ENCODE results near the gene CDH13. TPM values are rescaled to one million over a fixed set of nuclear protein-coding genes. Genes with fewer than 3 reads are reported as not detected.

The CDH13 gene
- total RNA-seq, 4 donors from 2014 or later = 3.1 to 13.5 (median 8.9) TPM

DNA sequence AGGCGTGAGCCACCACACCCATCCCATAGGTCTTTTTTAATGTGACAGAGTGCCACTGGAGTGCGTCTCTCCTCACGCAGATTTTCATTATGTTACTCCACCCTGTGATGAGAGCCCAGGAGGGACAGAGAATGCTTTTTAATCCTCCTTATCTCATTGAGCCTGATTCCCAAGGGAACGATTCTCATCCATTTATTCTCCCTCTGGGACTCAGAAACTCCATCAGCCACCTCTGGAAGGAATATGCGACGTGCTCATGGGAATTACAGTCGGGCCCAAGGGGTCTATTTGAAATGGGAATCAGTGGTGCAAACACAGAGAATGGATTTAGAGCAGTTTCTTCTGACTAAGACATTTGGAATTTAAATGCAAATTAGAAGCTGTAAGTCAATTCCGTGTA is 1025.1 kb downstream of the CDH13 start:
- intact Hi-C loops (cut with DNase I) = no loop called here
- no peak for DNase-seq (ENCODE audit: extremely low spot score)
- Histone ChIP-seq H3K27ac (replicated peaks in 1 of 4) (no peak overlapping the region), H3K4me3 (no peak overlapping the region), H3K9me3 (no peaks in the 10 kb centered on the region), H3K27me3 (no peaks in the 10 kb centered on the region), H3K36me3 (no peaks in the 10 kb centered on the region), H3K4me1 (no peaks in the 10 kb centered on the region)
- no peak for TF ChIP-seq POLR2A (IDR thresholded peaks at IDR 0.05; ENCODE audit: low read depth)
- TF ChIP-seq EP300 (IDR thresholded peaks at IDR 0.05) = no peak
- TF ChIP-seq, protein P1, sequence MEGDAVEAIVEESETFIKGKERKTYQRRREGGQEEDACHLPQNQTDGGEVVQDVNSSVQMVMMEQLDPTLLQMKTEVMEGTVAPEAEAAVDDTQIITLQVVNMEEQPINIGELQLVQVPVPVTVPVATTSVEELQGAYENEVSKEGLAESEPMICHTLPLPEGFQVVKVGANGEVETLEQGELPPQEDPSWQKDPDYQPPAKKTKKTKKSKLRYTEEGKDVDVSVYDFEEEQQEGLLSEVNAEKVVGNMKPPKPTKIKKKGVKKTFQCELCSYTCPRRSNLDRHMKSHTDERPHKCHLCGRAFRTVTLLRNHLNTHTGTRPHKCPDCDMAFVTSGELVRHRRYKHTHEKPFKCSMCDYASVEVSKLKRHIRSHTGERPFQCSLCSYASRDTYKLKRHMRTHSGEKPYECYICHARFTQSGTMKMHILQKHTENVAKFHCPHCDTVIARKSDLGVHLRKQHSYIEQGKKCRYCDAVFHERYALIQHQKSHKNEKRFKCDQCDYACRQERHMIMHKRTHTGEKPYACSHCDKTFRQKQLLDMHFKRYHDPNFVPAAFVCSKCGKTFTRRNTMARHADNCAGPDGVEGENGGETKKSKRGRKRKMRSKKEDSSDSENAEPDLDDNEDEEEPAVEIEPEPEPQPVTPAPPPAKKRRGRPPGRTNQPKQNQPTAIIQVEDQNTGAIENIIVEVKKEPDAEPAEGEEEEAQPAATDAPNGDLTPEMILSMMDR (IDR thresholded peaks at IDR 0.05) = no peak
- TF ChIP-seq POLR2AphosphoS5 (IDR thresholded peaks at IDR 0.05) = no peak
- WGBS = 83% methylated on average over 8 of the region's 8 CpGs

DNA sequence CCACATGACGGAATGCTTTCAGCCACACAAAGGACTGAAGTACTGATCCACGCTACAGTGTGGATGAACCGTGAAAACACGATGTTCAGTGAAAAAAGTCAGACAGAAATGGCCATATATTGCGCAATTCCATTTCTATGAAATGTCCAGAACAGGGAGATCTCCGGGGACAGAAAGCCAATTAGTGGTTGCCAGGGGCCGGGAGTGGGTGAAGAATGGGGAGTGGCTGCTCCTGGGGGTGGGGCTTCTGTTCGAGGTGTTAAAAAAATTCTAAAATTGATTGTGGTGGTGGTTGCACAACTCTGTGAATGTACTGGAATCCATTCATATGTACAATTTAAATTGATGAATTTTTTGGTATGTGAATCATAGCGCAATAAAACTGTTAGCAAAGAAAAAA is 1026.2 kb downstream of the CDH13 start:
- intact Hi-C loops (cut with DNase I) = no loop called here
- no peaks in the 10 kb centered on the region for H3K4me1 ChIP-seq
- 89% methylated on average over 9 of the region's 9 CpGs for WGBS
- H3K9me3 ChIP-seq = no peaks in the 10 kb centered on the region
- TF ChIP-seq, protein P1 (IDR thresholded peaks at IDR 0.05) = no peak
- TF ChIP-seq POLR2AphosphoS5 (IDR thresholded peaks at IDR 0.05) (no peak), EP300 (IDR thresholded peaks at IDR 0.05) (no peak), POLR2A (IDR thresholded peaks at IDR 0.05; ENCODE audit: low read depth) (no peak)
- no peak overlapping the region for H3K4me3 ChIP-seq
- H3K36me3 ChIP-seq = no peaks in the 10 kb centered on the region
- no peak overlapping the region for H3K27ac ChIP-seq (replicated peaks in 1 of 4)
- no peak for DNase-seq (ENCODE audit: extremely low spot score)
- H3K27me3 ChIP-seq = no peaks in the 10 kb centered on the region

GRCh38 chr16:83653785-83654184 is 1027.0 kb downstream of the CDH13 start:
- no peak for DNase-seq (ENCODE audit: extremely low spot score)
- H3K27ac ChIP-seq (replicated peaks in 1 of 4) = no peak overlapping the region
- H3K4me1 ChIP-seq = no peaks in the 10 kb centered on the region
- H3K36me3 ChIP-seq = no peaks in the 10 kb centered on the region
- no peak overlapping the region for H3K4me3 ChIP-seq
- 70% methylated on average over 6 of the region's 6 CpGs for WGBS
- H3K9me3 ChIP-seq = no peaks in the 10 kb centered on the region
- intact Hi-C loops (cut with DNase I) = no loop called here
- TF ChIP-seq EP300 (IDR thresholded peaks at IDR 0.05) (no peak), POLR2AphosphoS5 (IDR thresholded peaks at IDR 0.05) (no peak), POLR2A (IDR thresholded peaks at IDR 0.05; ENCODE audit: low read depth) (no peak)
- TF ChIP-seq, protein P1 (IDR thresholded peaks at IDR 0.05) = no peak
- no peaks in the 10 kb centered on the region for H3K27me3 ChIP-seq

- no peaks in the 10 kb centered on the region for H3K27me3 ChIP-seq
- H3K36me3 ChIP-seq = no peaks in the 10 kb centered on the region
- H3K4me1 ChIP-seq = no peaks in the 10 kb centered on the region
- no peak for DNase-seq (ENCODE audit: extremely low spot score)
- TF ChIP-seq POLR2AphosphoS5 (IDR thresholded peaks at IDR 0.05) (no peak), POLR2A (IDR thresholded peaks at IDR 0.05; ENCODE audit: low read depth) (no peak), EP300 (IDR thresholded peaks at IDR 0.05) (no peak)
- TF ChIP-seq, protein P1 (IDR thresholded peaks at IDR 0.05) = no peak
- H3K4me3 ChIP-seq = no peak overlapping the region
- intact Hi-C loops (cut with DNase I) = no loop called here
- H3K27ac ChIP-seq (replicated peaks in 1 of 4) = no peak overlapping the region
- H3K9me3 ChIP-seq = peaks cover 0 to 13% (median 4%) of the 10 kb centered on the region in 4 donors
- 76% methylated on average over 4 of the region's 4 CpGs for WGBS
Measured at GRCh38 chr16:83660282-83660681, 1033.5 kb downstream of the CDH13 start.

DNA sequence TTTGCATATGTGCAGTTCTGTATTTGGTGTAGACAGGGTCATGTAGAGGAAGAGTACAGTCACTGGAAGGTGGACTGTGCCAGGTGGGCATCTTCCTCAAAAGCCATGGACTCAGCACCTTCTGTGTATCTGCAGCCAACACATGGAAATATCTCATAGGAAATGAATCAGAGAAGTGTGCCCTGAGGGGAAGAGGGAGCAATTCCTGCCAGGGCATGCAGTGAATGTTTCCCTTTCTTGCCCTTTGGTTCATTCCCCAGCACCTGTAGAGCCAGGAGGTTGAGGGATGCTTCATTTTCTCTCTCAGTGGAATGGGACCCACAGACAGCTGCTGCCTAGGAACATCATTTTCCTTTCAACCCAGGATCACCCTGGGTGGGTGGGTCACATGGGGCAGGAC is 1034.9 kb downstream of the CDH13 start:
- Histone ChIP-seq H3K27me3 (no peaks in the 10 kb centered on the region), H3K4me1 (no peaks in the 10 kb centered on the region), H3K27ac (replicated peaks in 1 of 4) (no peak overlapping the region), H3K36me3 (no peaks in the 10 kb centered on the region), H3K9me3 (peaks cover 0 to 13% (median 4%) of the 10 kb centered on the region in 4 donors), H3K4me3 (no peak overlapping the region)
- intact Hi-C loops (cut with DNase I) = no loop called here
- no peak for DNase-seq (ENCODE audit: extremely low spot score)
- TF ChIP-seq POLR2A (IDR thresholded peaks at IDR 0.05; ENCODE audit: low read depth) (no peak), EP300 (IDR thresholded peaks at IDR 0.05) (no peak), POLR2AphosphoS5 (IDR thresholded peaks at IDR 0.05) (no peak)

Data from esophagus muscularis mucosa (tissue), 4 donors.